ENCODE measurements around the gene RICTOR. TPM values are rescaled to one million over a fixed set of nuclear protein-coding genes. Genes with fewer than 3 reads are reported as not detected.

RICTOR gene
- total RNA-seq, 1 donor, result 289 TPM

- Histone ChIP-seq H3K27me3 (ENCODE audit: insufficient read depth, low read length) (peaks cover 6% of the 10 kb centered on the region), H3K4me3 (ENCODE audit: low read length) (no peak overlapping the region), H3K4me1 (ENCODE audit: insufficient read depth, low read length) (no peaks in the 10 kb centered on the region), H3K9me3 (ENCODE audit: low read depth, low read length) (no peaks in the 10 kb centered on the region)
These were observed 146.7 kb downstream of the RICTOR start for GRCh38 chr5:38927470-38927869.

- peaks cover 10% of the 10 kb centered on the region for H3K27me3 ChIP-seq (ENCODE audit: insufficient read depth, low read length)
- H3K4me3 ChIP-seq (ENCODE audit: low read length), result no peak overlapping the region
- H3K9me3 ChIP-seq (ENCODE audit: low read depth, low read length), result no peaks in the 10 kb centered on the region
- no peaks in the 10 kb centered on the region for H3K4me1 ChIP-seq (ENCODE audit: insufficient read depth, low read length)
These were observed 148.1 kb downstream of the RICTOR start for GRCh38 chr5:38926121-38926520.

- Histone ChIP-seq H3K9me3 (ENCODE audit: low read depth, low read length) (no peaks in the 10 kb centered on the region), H3K27me3 (ENCODE audit: insufficient read depth, low read length) (peaks cover 13% of the 10 kb centered on the region), H3K4me1 (ENCODE audit: insufficient read depth, low read length) (no peaks in the 10 kb centered on the region), H3K4me3 (ENCODE audit: low read length) (no peak overlapping the region)
These were observed 148.9 kb downstream of the RICTOR start for GRCh38 chr5:38925154-38925925.

GRCh38 chr5:38923661-38924451 lies 150.3 kb downstream of the RICTOR start:
- H3K27me3 ChIP-seq (ENCODE audit: insufficient read depth, low read length), result peaks cover 17% of the 10 kb centered on the region
- H3K4me1 ChIP-seq (ENCODE audit: insufficient read depth, low read length), result no peaks in the 10 kb centered on the region
- no peak overlapping the region for H3K4me3 ChIP-seq (ENCODE audit: low read length)
- H3K9me3 ChIP-seq (ENCODE audit: low read depth, low read length), result no peaks in the 10 kb centered on the region

- peaks cover 22% of the 10 kb centered on the region for H3K27me3 ChIP-seq (ENCODE audit: insufficient read depth, low read length)
- no peak overlapping the region for H3K4me3 ChIP-seq (ENCODE audit: low read length)
- no peaks in the 10 kb centered on the region for H3K4me1 ChIP-seq (ENCODE audit: insufficient read depth, low read length)
- H3K9me3 ChIP-seq (ENCODE audit: low read depth, low read length), result no peaks in the 10 kb centered on the region
These were observed 152.0 kb downstream of the RICTOR start for GRCh38 chr5:38922199-38922598.

GRCh38 chr5:38921174-38921573 lies 153.0 kb downstream of the RICTOR start:
- Histone ChIP-seq H3K4me1 (ENCODE audit: insufficient read depth, low read length) (no peaks in the 10 kb centered on the region), H3K27me3 (ENCODE audit: insufficient read depth, low read length) (peaks cover 22% of the 10 kb centered on the region), H3K9me3 (ENCODE audit: low read depth, low read length) (no peaks in the 10 kb centered on the region), H3K4me3 (ENCODE audit: low read length) (no peak overlapping the region)

- Histone ChIP-seq H3K9me3 (ENCODE audit: low read depth, low read length) (no peaks in the 10 kb centered on the region), H3K4me1 (ENCODE audit: insufficient read depth, low read length) (no peaks in the 10 kb centered on the region), H3K4me3 (ENCODE audit: low read length) (no peak overlapping the region), H3K27me3 (ENCODE audit: insufficient read depth, low read length) (peaks cover 16% of the 10 kb centered on the region)
These were observed 157.4 kb downstream of the RICTOR start for GRCh38 chr5:38916802-38917201.

- Histone ChIP-seq H3K27me3 (ENCODE audit: insufficient read depth, low read length) (peaks cover 5% of the 10 kb centered on the region), H3K9me3 (ENCODE audit: low read depth, low read length) (peaks cover 8% of the 10 kb centered on the region), H3K4me1 (ENCODE audit: insufficient read depth, low read length) (no peaks in the 10 kb centered on the region), H3K4me3 (ENCODE audit: low read length) (no peak overlapping the region)
These were observed 160.5 kb downstream of the RICTOR start for GRCh38 chr5:38913714-38914113.

- no peaks in the 10 kb centered on the region for H3K4me1 ChIP-seq (ENCODE audit: insufficient read depth, low read length)
- no peak overlapping the region for H3K4me3 ChIP-seq (ENCODE audit: low read length)
- H3K9me3 ChIP-seq (ENCODE audit: low read depth, low read length), result peaks cover 8% of the 10 kb centered on the region
- no peaks in the 10 kb centered on the region for H3K27me3 ChIP-seq (ENCODE audit: insufficient read depth, low read length)
These were observed 162.3 kb downstream of the RICTOR start for GRCh38 chr5:38911933-38912332.

GRCh38 chr5:38906503-38906902 lies 167.7 kb downstream of the RICTOR start:
- Histone ChIP-seq H3K4me1 (ENCODE audit: insufficient read depth, low read length) (no peaks in the 10 kb centered on the region), H3K4me3 (ENCODE audit: low read length) (no peak overlapping the region), H3K27me3 (ENCODE audit: insufficient read depth, low read length) (no peaks in the 10 kb centered on the region), H3K9me3 (ENCODE audit: low read depth, low read length) (peaks cover 8% of the 10 kb centered on the region)

- Histone ChIP-seq H3K4me1 (ENCODE audit: insufficient read depth, low read length) (no peaks in the 10 kb centered on the region), H3K4me3 (ENCODE audit: low read length) (no peak overlapping the region), H3K27me3 (ENCODE audit: insufficient read depth, low read length) (no peaks in the 10 kb centered on the region), H3K9me3 (ENCODE audit: low read depth, low read length) (peaks cover 8% of the 10 kb centered on the region)
These were observed 168.7 kb downstream of the RICTOR start for GRCh38 chr5:38905516-38905915.

- H3K4me1 ChIP-seq (ENCODE audit: insufficient read depth, low read length), result no peaks in the 10 kb centered on the region
- H3K4me3 ChIP-seq (ENCODE audit: low read length), result no peak overlapping the region
- H3K9me3 ChIP-seq (ENCODE audit: low read depth, low read length), result peaks cover 12% of the 10 kb centered on the region
- peaks cover 7% of the 10 kb centered on the region for H3K27me3 ChIP-seq (ENCODE audit: insufficient read depth, low read length)
These were observed 174.3 kb downstream of the RICTOR start for GRCh38 chr5:38899936-38900335.

- no peak overlapping the region for H3K4me3 ChIP-seq (ENCODE audit: low read length)
- H3K4me1 ChIP-seq (ENCODE audit: insufficient read depth, low read length), result no peaks in the 10 kb centered on the region
- H3K9me3 ChIP-seq (ENCODE audit: low read depth, low read length), result peaks cover 12% of the 10 kb centered on the region
- H3K27me3 ChIP-seq (ENCODE audit: insufficient read depth, low read length), result peaks cover 7% of the 10 kb centered on the region
These were observed 177.4 kb downstream of the RICTOR start for GRCh38 chr5:38896760-38897159.

GRCh38 chr5:38892363-38892762 lies 181.8 kb downstream of the RICTOR start:
- Histone ChIP-seq H3K4me3 (ENCODE audit: low read length) (no peak overlapping the region), H3K4me1 (ENCODE audit: insufficient read depth, low read length) (no peaks in the 10 kb centered on the region), H3K9me3 (ENCODE audit: low read depth, low read length) (peaks cover 12% of the 10 kb centered on the region), H3K27me3 (ENCODE audit: insufficient read depth, low read length) (peaks cover 3% of the 10 kb centered on the region)

GRCh38 chr5:38891563-38891962 lies 182.6 kb downstream of the RICTOR start:
- Histone ChIP-seq H3K9me3 (ENCODE audit: low read depth, low read length) (peaks cover 10% of the 10 kb centered on the region), H3K4me3 (ENCODE audit: low read length) (no peak overlapping the region), H3K27me3 (ENCODE audit: insufficient read depth, low read length) (no peaks in the 10 kb centered on the region), H3K4me1 (ENCODE audit: insufficient read depth, low read length) (no peaks in the 10 kb centered on the region)

Data from mononuclear cell (primary cell).